GM18951 (cell line): Measurements from ENCODE around the gene UTF1.
"Not testable (repeated sequence)": the region's sequence is repeated elsewhere in the genome, so short reads cannot be mapped to it uniquely, and the experiment has no call there.

ENCODE experiments used
- POLR2A ChIP-seq: IDR thresholded peaks from 4 replicates; pipeline ENCODE4 v1.6.1; 2011; ENCODE audit warnings: mild to moderate bottlenecking; ENCODE audit not compliant: insufficient read length, insufficient read depth; ENCODE audit errors: extremely low read depth
- in situ Hi-C: fragments of 300-500 bp; cut with MboI; formaldehyde crosslinking; loops from one replicate; pipeline ENCODE4 v1.12.0; 2022; ENCODE audit warnings: low sequenced_read_pairs, mixed read lengths, inconsistent platforms; ENCODE audit not compliant: unreplicated experiment

UTF1 gene

DNA sequence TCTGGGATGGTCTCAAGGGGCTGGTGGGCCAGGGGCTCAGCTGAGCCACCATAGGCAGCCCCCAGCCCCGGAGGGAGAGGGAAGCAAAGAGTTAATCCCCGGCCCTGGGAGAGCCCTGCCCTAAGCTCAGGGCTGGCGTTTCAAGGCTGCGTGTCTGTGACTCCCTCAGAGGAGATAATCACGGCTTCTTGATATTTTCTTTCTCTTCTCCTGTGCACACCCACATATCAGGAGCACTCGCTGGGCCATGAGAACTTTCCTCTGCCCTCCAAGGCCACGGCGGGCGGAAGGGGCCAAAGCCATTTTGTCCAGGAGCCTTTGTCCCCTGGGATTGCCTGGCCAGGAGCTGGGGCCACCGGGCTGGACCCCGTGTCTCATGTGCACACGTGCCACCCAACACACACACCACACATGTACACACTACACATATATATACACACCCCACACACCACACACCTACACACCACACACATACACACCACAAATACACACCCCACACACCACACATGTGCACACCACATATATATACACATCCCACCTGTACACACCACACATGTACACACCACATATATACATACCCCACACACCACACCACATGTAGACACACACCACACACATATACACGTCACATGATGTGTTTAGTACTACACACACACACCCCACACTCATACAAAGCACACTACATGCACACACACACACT is 24.6 kb downstream of the UTF1 start:
- TF ChIP-seq POLR2A = no peak
- in situ Hi-C loops = no loop called here

DNA sequence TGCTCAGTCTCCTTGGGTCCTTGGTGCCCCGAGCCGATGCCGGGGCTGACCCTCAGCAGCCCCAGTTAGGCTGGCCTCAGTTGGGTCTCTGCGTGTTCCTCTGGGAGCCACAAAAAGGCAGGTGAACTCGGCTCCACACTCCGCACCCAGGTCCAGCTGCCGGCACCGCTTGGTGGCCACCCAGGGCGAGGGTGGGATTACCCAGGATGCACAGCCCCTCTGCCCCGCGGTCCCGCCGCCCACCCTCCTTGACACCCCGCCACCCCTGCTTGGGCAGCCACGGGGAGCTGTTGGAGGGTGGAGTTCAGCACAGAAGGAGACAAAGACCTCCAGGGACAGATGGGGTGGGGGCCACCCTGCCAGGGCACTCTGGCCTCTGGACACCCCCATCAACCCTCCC is 25.3 kb downstream of the UTF1 start:
- TF ChIP-seq POLR2A = no peak
- in situ Hi-C loops = no loop called here

DNA sequence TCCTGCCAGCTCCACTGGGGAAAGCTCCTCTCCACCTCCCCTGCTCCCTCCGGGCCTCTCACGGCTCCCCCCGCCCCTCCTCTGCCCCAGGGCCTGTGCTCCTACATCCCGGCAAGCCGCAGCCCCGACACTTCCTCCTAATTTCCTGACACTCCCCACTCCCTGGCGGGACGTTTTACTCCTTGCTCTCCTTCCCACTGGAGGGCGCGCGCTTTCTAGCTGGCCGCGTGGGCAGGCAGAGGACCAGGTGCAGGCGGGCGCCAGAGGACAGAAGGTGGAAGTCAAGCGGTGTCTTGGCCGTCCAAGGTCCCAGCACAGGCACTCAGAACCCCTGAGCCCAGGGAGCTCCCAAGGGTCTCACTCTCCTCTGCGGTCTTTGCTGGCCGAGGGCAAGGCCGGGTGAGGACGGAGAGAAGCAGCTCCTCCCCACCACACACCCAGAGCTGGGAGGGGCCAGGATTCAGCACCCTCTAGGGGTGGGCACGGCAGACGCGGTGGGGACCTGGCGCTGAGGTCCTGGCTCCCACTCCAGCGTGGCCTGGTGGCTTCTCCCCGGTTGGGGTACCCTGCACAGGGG is 27.6 kb downstream of the UTF1 start:
- TF ChIP-seq POLR2A = no peak
- in situ Hi-C loops = no loop called here

DNA sequence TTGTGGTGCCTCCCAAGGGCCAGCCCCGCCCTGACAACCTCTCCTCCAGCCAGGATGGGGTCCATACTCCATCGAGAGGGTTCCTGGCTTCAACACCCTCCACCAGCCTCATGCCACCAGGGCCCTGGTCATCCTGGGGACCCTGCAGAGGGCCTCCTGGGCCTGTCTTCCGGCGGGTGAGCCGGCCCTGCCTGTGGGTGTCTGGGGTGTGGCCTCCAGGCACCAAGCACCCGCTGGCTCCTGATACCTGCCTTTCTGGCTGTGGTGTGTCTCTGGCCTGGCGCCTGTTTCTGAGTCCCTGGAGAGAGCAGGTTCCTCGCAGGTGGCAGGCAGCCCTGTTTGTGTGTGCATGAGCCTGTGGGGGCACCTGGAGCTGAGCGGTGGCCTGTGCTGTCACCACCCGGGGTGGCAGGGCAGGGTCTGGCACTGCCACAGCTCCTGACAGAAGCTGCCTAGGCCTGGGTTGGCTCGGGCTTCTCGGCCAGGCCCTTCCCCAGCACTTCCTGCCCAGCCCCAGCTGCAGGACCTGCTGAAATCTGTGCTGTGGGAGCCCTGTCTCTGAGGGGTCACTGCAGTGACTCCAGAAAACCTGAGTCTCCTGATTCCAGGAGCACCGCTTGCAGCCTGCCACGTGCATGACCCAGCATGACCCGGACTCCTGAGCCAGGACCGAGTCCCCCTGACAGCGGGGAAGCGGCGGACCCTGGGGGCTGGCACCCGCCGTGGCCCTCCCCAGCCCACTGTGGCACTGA is 28.2 kb downstream of the UTF1 start:
- TF ChIP-seq POLR2A = no peak

DNA sequence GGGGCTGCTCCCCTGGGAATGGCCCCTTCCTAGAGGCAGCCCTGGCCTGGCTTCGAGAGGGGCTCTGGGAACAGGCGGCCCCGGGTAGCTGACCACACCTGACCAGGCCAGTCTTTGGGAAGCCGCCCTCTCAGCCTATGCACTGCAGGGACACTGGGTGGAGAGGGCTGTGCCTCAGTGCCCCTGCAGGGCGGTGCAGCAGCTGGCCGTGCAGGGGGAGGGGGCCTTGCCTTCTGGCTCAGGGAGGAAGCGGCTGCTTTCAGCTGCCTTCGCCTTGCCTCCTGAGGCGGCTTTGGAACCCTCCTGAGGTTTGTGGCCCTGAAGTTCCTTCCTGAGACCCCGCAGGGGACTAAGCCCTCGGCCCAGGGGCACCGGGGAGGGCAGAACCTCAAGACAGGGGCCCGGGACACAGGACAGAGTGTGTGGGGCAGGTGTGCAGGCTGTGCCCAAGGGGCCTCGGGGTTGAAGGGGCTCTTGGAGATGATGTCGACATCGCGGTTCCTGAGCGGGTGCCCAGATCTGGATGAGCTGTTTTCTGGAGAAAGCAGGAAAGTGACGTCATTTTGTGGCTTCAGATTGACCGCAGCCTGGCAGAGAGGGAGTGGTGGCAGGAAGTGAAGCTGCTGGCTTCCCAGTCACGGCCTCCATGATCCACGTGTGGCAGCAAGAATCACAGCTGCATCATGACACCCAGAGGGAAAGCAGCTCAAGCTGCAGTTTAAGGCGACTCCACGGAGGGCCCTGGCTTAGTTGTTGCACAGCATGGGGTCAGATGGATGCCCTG is 29.0 kb downstream of the UTF1 start:
- no peak for TF ChIP-seq POLR2A
- in situ Hi-C loops = no loop called here

More for the DNA sequence above, 28.2 kb downstream of the UTF1 start:
- in situ Hi-C loops = no loop called here

DNA sequence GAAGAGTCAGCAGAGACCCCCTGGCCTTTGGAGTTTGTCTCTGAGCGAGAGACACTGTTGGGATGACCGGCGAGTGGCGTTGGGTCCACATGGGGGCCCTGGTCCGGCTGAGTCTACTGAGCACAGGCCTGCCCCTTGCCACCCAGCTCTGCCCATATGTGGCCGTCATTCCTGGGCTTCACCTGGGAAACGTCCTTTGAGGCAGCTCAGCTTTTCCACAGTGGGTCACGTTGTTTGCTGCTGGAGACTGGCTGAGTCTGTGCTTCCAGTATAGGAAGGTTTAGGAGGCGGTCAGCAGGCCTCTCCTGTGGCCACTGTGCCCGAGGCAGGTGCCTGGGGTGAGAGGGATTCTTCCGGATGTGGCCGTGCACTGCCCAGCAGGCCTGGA is 29.6 kb downstream of the UTF1 start:
- in situ Hi-C loops = no loop called here
- TF ChIP-seq POLR2A = no peak

DNA sequence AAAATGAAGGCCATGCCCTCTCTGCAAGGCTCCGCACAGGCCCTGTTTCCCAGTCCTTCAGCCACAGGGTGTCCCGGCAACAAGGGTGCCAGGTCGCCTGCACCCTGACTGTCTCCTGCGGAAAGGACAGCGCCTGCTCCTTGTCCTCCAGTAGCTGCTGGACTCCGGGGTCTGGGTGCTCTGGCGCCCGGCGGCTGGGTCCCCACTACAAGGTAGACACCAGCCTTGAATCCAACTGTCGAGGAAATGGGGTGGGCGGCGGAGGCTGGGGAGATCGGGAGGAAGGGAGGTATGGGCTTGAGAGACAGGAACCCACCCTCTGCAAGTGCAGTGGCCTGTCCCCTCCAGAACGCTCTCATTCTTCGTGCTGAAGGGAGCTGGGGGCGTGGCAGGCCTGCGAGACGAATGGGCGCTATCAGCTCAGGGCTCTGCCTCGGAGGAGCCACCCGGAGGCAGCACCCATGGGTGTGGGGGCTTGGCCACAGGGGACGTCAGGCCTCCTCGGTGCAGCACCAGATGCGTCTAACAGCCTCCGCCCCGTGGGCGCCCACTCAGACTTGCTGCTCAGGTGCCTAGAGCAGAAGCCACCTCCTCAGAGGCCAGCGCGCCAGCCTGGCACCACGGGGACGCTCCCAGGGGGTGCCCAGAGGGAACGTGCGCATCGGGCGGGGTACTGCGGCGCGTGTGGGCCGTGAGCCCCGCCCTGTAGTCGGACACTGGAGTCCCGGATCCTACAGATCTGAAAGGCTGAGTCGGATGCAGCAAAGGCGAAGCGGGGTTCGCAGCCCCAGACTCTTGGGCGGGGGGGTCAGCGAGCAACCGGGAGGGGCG is 31.1 kb downstream of the UTF1 start:
- no peak for TF ChIP-seq POLR2A
- in situ Hi-C loops = no loop called here

DNA sequence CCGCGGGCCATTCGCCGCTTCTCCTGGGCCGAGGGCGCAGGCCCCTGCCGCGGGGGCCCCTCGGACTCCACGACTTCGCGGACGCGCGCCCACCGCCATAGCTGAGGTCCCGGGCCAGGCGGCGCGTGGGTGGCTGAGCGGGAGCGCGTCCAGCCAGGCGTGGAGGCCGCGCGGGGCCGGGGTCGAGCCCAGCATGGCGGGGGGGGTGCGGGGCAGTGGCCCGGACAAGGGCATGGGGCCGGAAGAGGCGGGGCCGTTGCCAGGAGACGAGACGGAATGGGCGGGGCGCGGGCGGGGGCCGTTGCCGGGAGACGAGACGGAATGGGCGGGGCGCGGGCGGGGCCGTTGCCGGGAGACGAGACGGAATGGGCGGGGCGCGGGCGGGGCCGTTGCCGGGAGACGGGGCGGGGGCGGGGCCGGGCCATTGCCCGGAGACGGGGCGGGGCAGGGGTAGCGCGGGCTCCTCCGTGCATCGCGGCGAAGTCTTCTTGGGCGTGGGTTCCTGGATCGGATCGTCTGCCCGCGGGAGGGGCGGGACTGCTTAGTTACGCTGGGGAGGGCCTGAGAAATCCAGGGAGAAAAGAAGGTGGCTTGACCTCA is 31.8 kb downstream of the UTF1 start:
- TF ChIP-seq POLR2A = peak; percentile 67
- in situ Hi-C loops = no loop called here

DNA sequence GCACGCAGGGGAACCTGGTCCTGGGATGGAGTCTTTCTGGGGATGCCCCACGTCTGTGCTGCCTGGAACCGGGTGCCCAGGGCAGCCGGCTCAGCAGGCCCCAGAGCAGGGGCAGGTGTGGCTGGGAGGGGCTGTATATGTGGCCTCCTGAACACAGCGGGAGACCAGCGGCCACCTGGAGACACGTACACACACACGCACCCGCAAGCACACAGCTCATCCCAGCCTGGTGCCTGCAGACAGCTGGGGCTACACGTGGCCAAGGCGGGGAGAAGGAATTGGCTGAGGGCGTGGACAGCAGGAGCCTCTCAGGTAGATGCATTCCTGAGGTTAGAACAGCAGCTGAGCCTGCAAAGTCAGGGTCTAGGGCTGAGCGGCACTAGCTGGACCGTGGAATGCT is 32.7 kb downstream of the UTF1 start:
- in situ Hi-C loops = no loop called here
- peak; percentile 10 for TF ChIP-seq POLR2A

DNA sequence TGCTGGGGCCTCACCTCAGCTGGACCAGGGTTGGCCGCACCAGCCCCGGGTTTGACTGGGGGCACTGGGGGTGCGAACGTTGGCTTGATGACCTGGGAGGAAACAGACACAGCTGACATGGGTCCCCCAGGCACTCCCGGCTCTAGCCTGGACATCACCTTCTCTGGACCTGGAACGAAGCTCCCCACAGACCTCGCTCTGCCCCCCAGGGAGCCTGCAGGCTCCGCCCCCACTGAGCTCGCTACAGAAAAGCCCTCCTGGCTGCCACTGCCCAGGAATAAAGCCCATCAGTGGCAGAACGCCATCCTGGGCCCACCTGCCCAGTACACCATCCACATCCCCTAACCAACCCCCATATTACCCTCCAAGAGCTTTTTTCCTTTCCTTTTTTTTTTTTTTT is 33.7 kb downstream of the UTF1 start:
- no peak for TF ChIP-seq POLR2A

DNA sequence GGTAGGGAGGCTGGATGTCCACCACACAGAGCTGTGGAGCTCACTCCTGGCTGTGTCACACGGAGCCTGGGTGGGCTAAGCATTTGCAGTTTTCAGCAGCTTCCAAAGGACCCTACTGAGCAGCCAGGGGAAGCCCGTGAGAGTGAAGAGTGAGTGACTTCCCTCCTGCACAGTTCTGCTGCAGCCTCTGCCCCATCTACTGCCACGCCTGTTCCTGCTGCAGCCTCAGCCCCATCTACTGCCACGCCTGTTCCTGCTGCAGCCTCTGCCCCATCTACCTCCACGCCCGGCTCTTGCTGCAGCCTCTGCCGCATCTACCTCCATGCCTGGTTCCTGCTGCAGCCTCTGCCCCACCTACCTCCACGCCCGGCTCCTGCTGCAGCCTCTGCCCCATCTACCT is 34.4 kb downstream of the UTF1 start:
- TF ChIP-seq POLR2A = no peak
- in situ Hi-C loops = no loop called here

More for the DNA sequence above, 33.7 kb downstream of the UTF1 start:
- in situ Hi-C loops = no loop called here

DNA sequence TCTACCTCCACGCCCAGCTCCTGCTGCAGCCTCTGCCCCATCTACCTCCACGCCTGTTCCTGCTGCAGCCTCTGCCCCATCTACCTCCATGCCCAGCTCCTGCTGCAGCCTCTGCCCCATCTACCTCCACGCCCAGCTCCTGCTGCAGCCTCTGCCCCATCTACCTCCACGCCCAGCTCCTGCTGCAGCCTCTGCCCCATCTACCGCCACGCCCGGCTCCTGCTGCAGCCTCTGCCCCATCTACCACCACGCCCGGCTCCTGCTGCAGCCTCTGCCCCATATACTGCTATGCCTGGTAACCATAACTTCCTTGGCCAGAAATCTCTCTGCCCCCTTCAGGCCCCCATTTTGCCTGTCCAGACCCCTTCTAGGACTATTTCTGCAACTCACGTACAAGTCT is 35.0 kb downstream of the UTF1 start:
- in situ Hi-C loops = not testable (repeated sequence)

DNA sequence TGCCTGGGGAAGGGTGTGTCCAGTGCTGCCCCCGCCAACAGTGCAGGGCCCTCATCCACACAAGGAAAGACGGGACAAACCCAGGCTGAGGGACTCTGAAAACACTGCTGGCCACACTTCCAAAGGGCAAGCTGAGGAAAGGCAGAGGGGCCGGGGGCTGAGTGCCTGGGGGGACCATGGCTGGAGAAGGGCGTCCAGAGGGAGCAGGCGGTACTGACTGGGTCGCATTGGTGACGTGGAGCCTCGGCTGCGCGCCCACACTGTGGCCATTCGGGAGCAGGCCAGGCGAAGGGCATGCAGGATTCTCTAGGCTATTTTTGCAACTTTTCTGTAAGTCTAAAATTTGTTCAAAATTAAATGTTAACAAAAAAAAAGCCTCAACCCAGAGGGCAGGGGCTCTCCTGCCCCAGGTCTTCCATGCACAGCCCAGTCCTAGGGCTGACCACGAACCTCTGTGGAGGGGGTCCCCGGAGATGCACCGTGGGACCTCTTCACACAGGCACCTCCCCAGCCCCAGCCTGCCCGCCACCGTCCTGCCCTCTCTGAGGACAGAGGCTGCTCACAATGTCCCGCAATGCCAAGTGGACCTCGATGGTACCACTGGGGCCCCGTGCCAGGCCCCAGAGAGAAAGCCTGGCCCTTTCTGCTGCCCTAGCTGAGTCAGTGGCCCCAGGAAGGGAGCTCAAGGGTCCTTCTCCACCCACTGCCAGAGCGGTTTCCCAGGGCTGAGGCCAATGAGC is 36.2 kb downstream of the UTF1 start:
- no peak for TF ChIP-seq POLR2A
- in situ Hi-C loops = no loop called here
